ENCODE measurements around the gene VTI1A. TPM values are rescaled to one million over a fixed set of nuclear protein-coding genes. Genes with fewer than 3 reads are reported as not detected.
A peak's percentile ranks its signal among the peaks of the same experiment; 100 is the strongest.

Gene VTI1A
- total and polyA plus RNA-seq, 2 of the 13 experiments (the other 11 are each of a cell fraction or from before 2014, with no cell fraction given), result 11.7 to 32.7 TPM

DNA sequence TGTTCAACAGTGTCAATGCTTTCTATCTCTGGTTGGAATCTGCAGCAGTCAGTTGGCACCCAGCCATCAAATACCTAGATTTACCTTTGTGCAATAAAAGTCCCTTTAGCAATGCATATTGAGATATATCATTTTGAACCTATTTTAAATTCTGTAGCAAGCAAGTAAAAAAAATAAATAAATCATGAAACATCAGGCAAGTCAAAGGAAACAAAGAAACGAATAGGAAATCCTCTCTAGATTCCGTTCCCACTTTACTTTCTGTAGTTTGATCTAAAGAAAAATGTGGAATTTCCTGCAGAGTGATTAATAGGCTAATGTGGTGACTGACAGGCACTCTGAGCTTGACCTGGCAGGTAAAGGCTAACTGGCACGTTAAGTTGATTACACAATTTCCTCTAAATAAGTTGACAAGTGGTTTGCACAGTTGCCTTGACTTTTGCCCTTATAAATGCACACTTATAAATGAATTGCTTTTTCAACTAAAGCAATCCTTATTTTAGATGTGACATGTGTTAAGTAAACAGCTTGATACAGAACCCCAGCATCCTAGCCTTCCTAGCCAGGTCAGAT is 294.9 kb downstream of the VTI1A start (continued):
- TF ChIP-seq ZFX (CRISPR knock-in tag; IDR thresholded peaks at IDR 0.05; ENCODE audit: low read depth), result 0 out of 2 replicates have a peak, but pooled peaks have one; percentile 14
- TF ChIP-seq SALL1 (CRISPR knock-in tag; IDR thresholded peaks at IDR 0.05), result peak; percentile 57; the same call in 1 of the 2 replicates
- TF ChIP-seq BCL6 (CRISPR knock-in tag; IDR thresholded peaks at IDR 0.05), result peak; percentile 66
- TF ChIP-seq, protein P1, sequence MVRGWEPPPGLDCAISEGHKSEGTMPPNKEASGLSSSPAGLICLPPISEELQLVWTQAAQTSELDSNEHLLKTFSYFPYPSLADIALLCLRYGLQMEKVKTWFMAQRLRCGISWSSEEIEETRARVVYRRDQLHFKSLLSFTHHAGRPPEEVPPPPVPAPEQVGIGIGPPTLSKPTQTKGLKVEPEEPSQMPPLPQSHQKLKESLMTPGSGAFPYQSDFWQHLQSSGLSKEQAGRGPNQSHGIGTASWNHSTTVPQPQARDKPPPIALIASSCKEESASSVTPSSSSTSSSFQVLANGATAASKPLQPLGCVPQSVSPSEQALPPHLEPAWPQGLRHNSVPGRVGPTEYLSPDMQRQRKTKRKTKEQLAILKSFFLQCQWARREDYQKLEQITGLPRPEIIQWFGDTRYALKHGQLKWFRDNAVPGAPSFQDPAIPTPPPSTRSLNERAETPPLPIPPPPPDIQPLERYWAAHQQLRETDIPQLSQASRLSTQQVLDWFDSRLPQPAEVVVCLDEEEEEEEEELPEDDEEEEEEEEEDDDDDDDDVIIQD (CRISPR knock-in tag; IDR thresholded peaks at IDR 0.05; ENCODE audit: low read depth), result peak; percentile 51; the same call in 1 of the 2 replicates
- TF ChIP-seq ZSCAN12 (CRISPR knock-in tag; IDR thresholded peaks at IDR 0.05), result no peak
- no peak for TF ChIP-seq ZFP37 (CRISPR knock-in tag; IDR thresholded peaks at IDR 0.05; ENCODE audit: borderline replicate concordance)
- no peak for TF ChIP-seq ZNF232 (CRISPR knock-in tag; IDR thresholded peaks at IDR 0.05; ENCODE audit: borderline replicate concordance)
- no peak for TF ChIP-seq ZNF782 (CRISPR knock-in tag; IDR thresholded peaks at IDR 0.05; ENCODE audit: borderline replicate concordance)
- peak; percentile 64; the same call in 1 of the 2 replicates for TF ChIP-seq CBFB (CRISPR knock-in tag; IDR thresholded peaks at IDR 0.05)
- no peak for TF ChIP-seq ZNF616 (CRISPR knock-in tag; IDR thresholded peaks at IDR 0.05; ENCODE audit: low read depth)
- TF ChIP-seq CREM (IDR thresholded peaks at IDR 0.05), result peak; percentile 66; the same call in 1 of the 2 replicates
- TF ChIP-seq CREM (CRISPR knock-in tag; IDR thresholded peaks at IDR 0.05), result no peak
- peak; percentile 41; the same call in 1 of the 2 replicates for TF ChIP-seq ZNF331 (CRISPR knock-in tag; IDR thresholded peaks at IDR 0.05)
- TF ChIP-seq NR2C2 (CRISPR knock-in tag; IDR thresholded peaks at IDR 0.05; ENCODE audit: borderline replicate concordance), result peak; percentile 45; the same call in 1 of the 2 replicates
- TF ChIP-seq ZNF253 (CRISPR knock-in tag; IDR thresholded peaks at IDR 0.05; ENCODE audit: borderline replicate concordance), result no peak
- TF ChIP-seq GABPB1 (CRISPR knock-in tag; IDR thresholded peaks at IDR 0.05), result 0 out of 2 replicates have a peak, but pooled peaks have one; percentile 18
- TF ChIP-seq NCOA2 (CRISPR knock-in tag; IDR thresholded peaks at IDR 0.05), result peak; percentile 90
- no peak for TF ChIP-seq ZNF749 (CRISPR knock-in tag; IDR thresholded peaks at IDR 0.05; ENCODE audit: borderline replicate concordance)
- no peak for TF ChIP-seq NR0B2 (CRISPR knock-in tag; IDR thresholded peaks at IDR 0.05)
- TF ChIP-seq HNRNPH1 (optimal IDR thresholded peaks at IDR 0.05; ENCODE audit: low read depth, low read length), result no peak
- TF ChIP-seq PRDM10 (CRISPR knock-in tag; IDR thresholded peaks at IDR 0.05; ENCODE audit: low read depth), result peak; percentile 40; the same call in 1 of the 2 replicates
- TF ChIP-seq, protein P2, sequence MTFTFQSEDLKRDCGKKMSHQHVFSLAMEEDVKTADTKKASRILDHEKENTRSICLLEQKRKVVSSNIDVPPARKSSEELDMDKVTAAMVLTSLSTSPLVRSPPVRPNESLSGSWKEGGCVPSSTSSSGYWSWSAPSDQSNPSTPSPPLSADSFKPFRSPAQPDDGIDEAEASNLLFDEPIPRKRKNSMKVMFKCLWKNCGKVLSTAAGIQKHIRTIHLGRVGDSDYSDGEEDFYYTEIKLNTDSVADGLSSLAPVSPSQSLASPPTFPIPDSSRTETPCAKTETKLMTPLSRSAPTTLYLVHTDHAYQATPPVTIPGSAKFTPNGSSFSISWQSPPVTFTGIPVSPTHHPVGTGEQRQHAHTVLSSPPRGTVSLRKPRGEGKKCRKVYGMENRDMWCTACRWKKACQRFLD (CRISPR knock-in tag; IDR thresholded peaks at IDR 0.05; ENCODE audit: borderline replicate concordance), result no peak
- TF ChIP-seq ZNF460 (CRISPR knock-in tag; IDR thresholded peaks at IDR 0.05; ENCODE audit: borderline replicate concordance), result no peak
- no peak for TF ChIP-seq AHR (CRISPR knock-in tag; IDR thresholded peaks at IDR 0.05)
- TF ChIP-seq KDM4B (CRISPR knock-in tag; IDR thresholded peaks at IDR 0.05), result no peak

All from HepG2 (cell line).